H9 (cell line): Measurements from ENCODE around the gene IGBP1. TPM values are rescaled to one million over a fixed set of nuclear protein-coding genes. Genes with fewer than 3 reads are reported as not detected.
A peak's percentile ranks its signal among the peaks of the same experiment; 100 is the strongest.

Experiments
- DNase-seq: peaks from one replicate; pipeline ENCODE4 v3.0.0-alpha.2; 2017
- H2AFZ ChIP-seq: one replicate; pipeline ENCODE4 v1.6.1; 2013; ENCODE audit warnings: mild to moderate bottlenecking, low read length, control low read depth, moderate library complexity
- H2AK5ac ChIP-seq: 2 replicates; pipeline ENCODE4 v1.6.1; 2013; ENCODE audit warnings: low read length, control low read depth, mixed read lengths; ENCODE audit not compliant: insufficient read length
- H2BK120ac ChIP-seq: one replicate; pipeline ENCODE4 v1.6.1; 2013; ENCODE audit warnings: low read depth, mild to moderate bottlenecking, low read length, control low read depth, inconsistent platforms; ENCODE audit not compliant: poor library complexity, severe bottlenecking
- H2BK12ac ChIP-seq: 2 replicates; pipeline ENCODE4 v1.6.1; 2013; ENCODE audit warnings: low read length, control low read depth, mixed read lengths, low read depth; ENCODE audit not compliant: insufficient read length
- H2BK15ac ChIP-seq: 2 replicates; pipeline ENCODE4 v1.6.1; 2013; ENCODE audit warnings: low read depth, low read length, control low read depth
- H2BK20ac ChIP-seq: one replicate; pipeline ENCODE4 v1.6.1; 2013; ENCODE audit warnings: low read depth, mild to moderate bottlenecking, low read length, control low read depth, inconsistent platforms; ENCODE audit not compliant: poor library complexity, severe bottlenecking
- H2BK5ac ChIP-seq: 2 replicates; pipeline ENCODE4 v1.6.1; 2013; ENCODE audit warnings: low read length, control low read depth, mixed read lengths; ENCODE audit not compliant: insufficient read length
- H3K14ac ChIP-seq: 2 replicates; pipeline ENCODE4 v1.6.1; 2013; ENCODE audit warnings: low read length, control low read depth; ENCODE audit not compliant: insufficient read depth
- H3K18ac ChIP-seq: 2 replicates; pipeline ENCODE4 v1.6.1; 2013; ENCODE audit warnings: low read depth, mild to moderate bottlenecking, mixed read lengths, low read length, control low read depth; ENCODE audit not compliant: insufficient read length
- H3K23ac ChIP-seq: 2 replicates; pipeline ENCODE4 v1.6.1; 2013; ENCODE audit warnings: low read length, control low read depth, mixed read lengths, low read depth; ENCODE audit not compliant: insufficient read length
- H3K23me2 ChIP-seq: 2 replicates; pipeline ENCODE4 v1.6.1; 2013; ENCODE audit warnings: low read depth, mild to moderate bottlenecking, mixed read lengths, low read length, control low read depth; ENCODE audit not compliant: insufficient read length, poor library complexity, severe bottlenecking
- H3K27ac ChIP-seq: 2 replicates; pipeline ENCODE4 v1.5.1; 2013; ENCODE audit warnings: low read length, control low read depth, mixed read lengths, low read depth; ENCODE audit not compliant: insufficient read length
- H3K27me3 ChIP-seq: 2 replicates; pipeline ENCODE4 v1.6.1; 2013; ENCODE audit warnings: low read length, control low read depth, inconsistent platforms; ENCODE audit not compliant: insufficient read depth
- H3K4ac ChIP-seq: 2 replicates; pipeline ENCODE4 v1.6.1; 2013; ENCODE audit warnings: low read depth, mild to moderate bottlenecking, control low read depth, inconsistent platforms, low read length, moderate library complexity
- H3K4me1 ChIP-seq: 2 replicates; pipeline ENCODE4 v1.6.1; 2013; ENCODE audit warnings: low read length, control low read depth, inconsistent platforms; ENCODE audit not compliant: insufficient read depth
- H3K4me2 ChIP-seq: 2 replicates; pipeline ENCODE4 v1.6.1; 2013; ENCODE audit warnings: low read length, control low read depth, mixed read lengths; ENCODE audit not compliant: insufficient read length, insufficient read depth
- H3K56ac ChIP-seq: 2 replicates; pipeline ENCODE4 v1.6.1; 2013; ENCODE audit warnings: low read depth, mild to moderate bottlenecking, mixed read lengths, low read length, control low read depth; ENCODE audit not compliant: insufficient read length
- H3K79me1 ChIP-seq: 2 replicates; pipeline ENCODE4 v1.6.1; 2013; ENCODE audit warnings: low read depth, mild to moderate bottlenecking, moderate library complexity, low read length, control low read depth, inconsistent platforms; ENCODE audit not compliant: insufficient read depth, poor library complexity, severe bottlenecking
- H3K79me2 ChIP-seq: 2 replicates; pipeline ENCODE4 v1.6.1; 2013; ENCODE audit warnings: low read length, control low read depth, inconsistent platforms; ENCODE audit not compliant: insufficient read depth
- H3K9ac ChIP-seq: 2 replicates; pipeline ENCODE4 v1.6.1; 2013; ENCODE audit warnings: low read length, control low read depth, mixed read lengths; ENCODE audit not compliant: insufficient read length; ENCODE audit errors: extremely low read depth
- H3K9me3 ChIP-seq: one replicate; pipeline ENCODE4 v1.6.1; 2013; ENCODE audit warnings: low read depth, low read length, inconsistent platforms; ENCODE audit not compliant: control insufficient read depth
- H3T11ph ChIP-seq: one replicate; pipeline ENCODE4 v1.6.1; 2013; ENCODE audit warnings: mild to moderate bottlenecking, low read length, control low read depth, inconsistent platforms
- H4K20me1 ChIP-seq: one replicate; pipeline ENCODE4 v1.6.1; 2013; ENCODE audit not compliant: control insufficient read depth, insufficient read length, insufficient read depth
- H4K5ac ChIP-seq: 2 replicates; pipeline ENCODE4 v1.6.1; 2013; ENCODE audit warnings: low read depth, mild to moderate bottlenecking, mixed read lengths, low read length, control low read depth; ENCODE audit not compliant: insufficient read length
- H4K8ac ChIP-seq: replicated peaks from 2 replicates; pipeline ENCODE4 v1.6.1; 2013; ENCODE audit warnings: low read length, control low read depth, mixed read lengths, low read depth; ENCODE audit not compliant: insufficient read length
- H4K91ac ChIP-seq: 2 replicates; pipeline ENCODE4 v1.6.1; 2013; ENCODE audit warnings: low read depth, mild to moderate bottlenecking, moderate library complexity, mixed read lengths, low read length, control low read depth; ENCODE audit not compliant: insufficient read length
- H3K27ac Mint-ChIP-seq, 3 experiments: 2 replicates in 2 of 3; 3 replicates in 1 of 3; pipeline ENCODE4 v1.8.0; 2020 to 2021; ENCODE audit warnings: mixed read lengths in 3 of 3, mild to moderate bottlenecking in 1 of 3, moderate library complexity in 1 of 3
- H3K27me3 Mint-ChIP-seq: 2 replicates; pipeline ENCODE4 v1.8.0; 2021; ENCODE audit warnings: low read depth, mild to moderate bottlenecking, moderate library complexity, mixed read lengths
- H3K36me3 Mint-ChIP-seq, 3 experiments: 2 replicates in 2 of 3; 3 replicates in 1 of 3; pipeline ENCODE4 v1.8.0; 2020 to 2021; ENCODE audit warnings: low read depth in 3 of 3, mixed read lengths in 3 of 3; ENCODE audit not compliant: insufficient read depth in 1 of 3
- H3K4me1 Mint-ChIP-seq, 2 experiments: 2 replicates each; pipeline ENCODE4 v1.8.0; 2020; ENCODE audit warnings: mixed read lengths in 2 of 2
- H3K4me3 Mint-ChIP-seq, 2 experiments: 2 replicates in 1 of 2; 3 replicates in 1 of 2; pipeline ENCODE4 v1.8.0; 2020 to 2021; ENCODE audit warnings: mild to moderate bottlenecking in 2 of 2, mixed read lengths in 2 of 2, moderate library complexity in 1 of 2
- H3K9me3 Mint-ChIP-seq, 2 experiments: 2 replicates in 1 of 2; 3 replicates in 1 of 2; pipeline ENCODE4 v1.8.0; 2020; ENCODE audit warnings: mild to moderate bottlenecking in 2 of 2, mixed read lengths in 2 of 2, moderate library complexity in 1 of 2
- WGBS: extraction: QIAGEN DNeasy Blood & Tissue Kit; methylation state at CpG from one replicate; pipeline ENCODE4 v1.1.7; 2013; ENCODE audit warnings: missing lambda C conversion rate, low lambda C conversion rate, mixed read lengths; ENCODE audit not compliant: insufficient read length; ENCODE audit errors: extremely low coverage; 5-methylcytosine and 5-hydroxymethylcytosine counted together
- total RNA-seq: library from RNA; stranded (reverse); gene quantifications from 2 replicates; pipeline ENCODE4 v1.2.1, GENCODE V29; 2021
- TF ChIP-seq, protein P1 (sequence below): fragments of 200-600 bp; sonication (generic); conservative IDR thresholded peaks from 3 replicates; pipeline ENCODE4 v1.8.0; 2021; ENCODE audit warnings: antibody characterized with exemption, mild to moderate bottlenecking

The IGBP1 gene
- total RNA-seq, 1 experiment from 2014 or later, result 45.0 TPM

DNA sequence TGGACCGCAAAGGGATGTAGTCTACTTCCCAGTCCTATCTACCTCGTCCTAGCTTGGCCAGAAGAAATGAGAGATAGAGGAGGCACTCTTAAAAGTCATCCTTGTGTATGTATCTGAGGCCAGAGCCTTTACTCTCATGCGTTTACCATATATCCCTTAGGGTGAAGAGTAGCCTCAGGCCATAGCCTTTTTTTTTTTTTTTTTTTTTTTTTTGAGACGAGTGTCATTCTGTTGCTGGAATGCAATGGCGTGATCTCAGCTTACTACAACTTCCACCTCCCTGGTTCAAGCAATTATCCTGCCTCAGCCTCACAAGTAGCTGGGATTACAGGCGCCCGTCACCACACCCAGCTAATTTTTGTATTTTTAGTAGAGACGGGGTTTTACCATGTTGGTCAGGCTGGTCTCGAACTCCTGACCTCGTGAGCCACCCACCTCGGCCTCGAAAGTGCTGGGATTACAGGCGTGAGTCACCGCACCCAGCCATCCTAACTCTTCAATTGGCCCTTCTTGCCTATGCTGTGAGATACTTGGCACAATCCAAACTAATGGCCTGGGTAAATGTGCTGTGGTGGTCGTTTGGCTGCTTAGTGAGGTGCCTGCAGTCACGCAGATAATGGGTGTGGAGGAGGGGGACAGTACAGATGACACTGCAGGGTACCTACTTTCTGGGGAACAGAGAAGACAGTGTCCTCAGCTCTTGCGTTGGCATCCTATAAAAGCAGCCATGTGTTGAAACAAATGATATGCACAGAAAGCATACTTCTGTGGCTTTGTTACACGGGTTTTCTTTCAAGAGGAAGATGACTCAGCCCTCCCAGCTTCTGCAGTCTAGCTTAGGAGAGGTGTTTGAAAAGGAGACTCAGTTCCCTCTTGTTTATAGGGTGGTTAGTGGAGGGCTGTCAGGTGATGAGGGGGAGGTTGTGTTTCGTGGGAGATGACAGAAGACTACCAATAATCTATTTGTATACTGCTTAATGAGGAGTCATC is 33.6 kb downstream of the IGBP1 start:
- no peak overlapping the region for H3K14ac ChIP-seq
- Mint-ChIP-seq H3K27ac (peak overlapping the region in 2 of 3 experiments; percentile 87 to 91; a peak in 5 of 7 replicates), H3K4me3 (no peak overlapping the region), H3K4me1 (peaks cover 40 to 46% of the 10 kb centered on the region in 2 experiments), H3K9me3 (peaks cover 57 to 76% of the 10 kb centered on the region in 2 experiments), H3K27me3 (no peaks in the 10 kb centered on the region; the same call in 1 of the 2 replicates), H3K36me3 (peaks cover 11 to 34% (median 17%) of the 10 kb centered on the region in 3 experiments)
- WGBS, result no CpG with 5 or more reads among the region's 19 CpGs
- no peak overlapping the region for H2BK15ac ChIP-seq
- no peak overlapping the region for H3K9ac ChIP-seq
- H3K56ac ChIP-seq, result no peak overlapping the region
- peaks cover 36% of the 10 kb centered on the region for H3K9me3 ChIP-seq
- no peak overlapping the region for H3K27ac ChIP-seq
- no peak overlapping the region for H4K91ac ChIP-seq
- no peak overlapping the region for H2BK5ac ChIP-seq
- TF ChIP-seq, protein P1, sequence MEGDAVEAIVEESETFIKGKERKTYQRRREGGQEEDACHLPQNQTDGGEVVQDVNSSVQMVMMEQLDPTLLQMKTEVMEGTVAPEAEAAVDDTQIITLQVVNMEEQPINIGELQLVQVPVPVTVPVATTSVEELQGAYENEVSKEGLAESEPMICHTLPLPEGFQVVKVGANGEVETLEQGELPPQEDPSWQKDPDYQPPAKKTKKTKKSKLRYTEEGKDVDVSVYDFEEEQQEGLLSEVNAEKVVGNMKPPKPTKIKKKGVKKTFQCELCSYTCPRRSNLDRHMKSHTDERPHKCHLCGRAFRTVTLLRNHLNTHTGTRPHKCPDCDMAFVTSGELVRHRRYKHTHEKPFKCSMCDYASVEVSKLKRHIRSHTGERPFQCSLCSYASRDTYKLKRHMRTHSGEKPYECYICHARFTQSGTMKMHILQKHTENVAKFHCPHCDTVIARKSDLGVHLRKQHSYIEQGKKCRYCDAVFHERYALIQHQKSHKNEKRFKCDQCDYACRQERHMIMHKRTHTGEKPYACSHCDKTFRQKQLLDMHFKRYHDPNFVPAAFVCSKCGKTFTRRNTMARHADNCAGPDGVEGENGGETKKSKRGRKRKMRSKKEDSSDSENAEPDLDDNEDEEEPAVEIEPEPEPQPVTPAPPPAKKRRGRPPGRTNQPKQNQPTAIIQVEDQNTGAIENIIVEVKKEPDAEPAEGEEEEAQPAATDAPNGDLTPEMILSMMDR, result no peak
- no peaks in the 10 kb centered on the region for H3K23me2 ChIP-seq
- H4K8ac ChIP-seq, result no peak overlapping the region
- H2AFZ ChIP-seq, result no peak overlapping the region
- no peak for DNase-seq
- H3K79me1 ChIP-seq, result no peaks in the 10 kb centered on the region
- no peak overlapping the region for H3K4ac ChIP-seq
- H3K79me2 ChIP-seq, result no peaks in the 10 kb centered on the region
- no peak overlapping the region for H3K18ac ChIP-seq
- no peaks in the 10 kb centered on the region for H4K20me1 ChIP-seq
- no peak overlapping the region for H3K4me2 ChIP-seq
- no peak overlapping the region for H3K23ac ChIP-seq
- no peak overlapping the region for H2BK20ac ChIP-seq
- H3T11ph ChIP-seq, result no peak overlapping the region
- H4K5ac ChIP-seq, result no peak overlapping the region
- H2BK12ac ChIP-seq, result no peak overlapping the region
- H3K4me1 ChIP-seq, result no peaks in the 10 kb centered on the region; the same call in 1 of the 2 replicates
- no peak overlapping the region for H2BK120ac ChIP-seq
- no peak overlapping the region for H2AK5ac ChIP-seq
- H3K27me3 ChIP-seq, result no peaks in the 10 kb centered on the region
